Ovary (tissue), 9 donors: ENCODE data around the gene MASP1. TPM values are rescaled to one million over a fixed set of nuclear protein-coding genes. Genes with fewer than 3 reads are reported as not detected.
A peak's percentile ranks its signal among the peaks of the same experiment; 100 is the strongest.

ENCODE experiments used
- DNase-seq, 5 donors: peaks; one replicate each; pipeline ENCODE4 v3.0.0-alpha.2; 2019 to 2020
- H3K27ac ChIP-seq, 2 donors: fragments of 200-600 bp; one replicate each; pipeline versions ENCODE4 v1.5.1 to v1.8.0; 2019 to 2022
- H3K27me3 ChIP-seq: fragments of 200-600 bp; one replicate; pipeline ENCODE4 v1.8.0; 2022
- H3K36me3 ChIP-seq: fragments of 200-600 bp; sonication (generic); one replicate; pipeline ENCODE4 v1.5.1; 2019
- H3K4me1 ChIP-seq: one replicate; pipeline ENCODE4 v1.8.1; 2013; ENCODE audit warnings: mild to moderate bottlenecking, moderate library complexity; ENCODE audit not compliant: insufficient read depth
- H3K4me3 ChIP-seq: fragments of 200-600 bp; sonication (generic); one replicate; pipeline ENCODE4 v1.5.1; 2017
- H3K9me3 ChIP-seq, 2 donors: fragments of 200-600 bp in 1 of 2; sonication (generic) in 1 of 2; one replicate each; pipeline versions ENCODE4 v1.5.1 to v1.8.1; 2013 to 2019; ENCODE audit warnings: mild to moderate bottlenecking in 1 of 2, moderate library complexity in 1 of 2
- EP300 ChIP-seq: sonication (generic); formaldehyde crosslinking; IDR thresholded peaks from one replicate; pipeline ENCODE4 v1.6.1; 2017; ENCODE audit warnings: antibody characterized with exemption
- POLR2A ChIP-seq: fragments of 450-650 bp; IDR thresholded peaks from one replicate; pipeline ENCODE4 v1.6.1; 2017; ENCODE audit warnings: antibody characterized with exemption, mild to moderate bottlenecking, moderate library complexity
- WGBS, 3 donors: extraction: QIAGEN DNeasy Blood & Tissue Kit in 1 of 3; methylation state at CpG; one replicate each; pipeline versions ENCODE4 v1.1.5 to v1.1.7; 2013 to 2017; 5-methylcytosine and 5-hydroxymethylcytosine counted together
- intact Hi-C, 4 donors: fragments of 100-400 bp; cut with DNase I; formaldehyde crosslinking; loops; one replicate each; pipeline versions ENCODE4 v1.11.0 to v1.15.1; 2022 to 2023
- polyA plus RNA-seq, 2 donors: library from polyadenylated mRNA; stranded (reverse); fragments of 200-250 nt in 1 of 2; fragments of 350-450 nt in 1 of 2; fragmentation: Illumina TruSeq in 1 of 2; extraction: RNeasy Lipid Tissue Mini Kit (QIAGEN cat#74804) in 1 of 2; gene quantifications; one replicate each; pipeline ENCODE4 v1.2.3, GENCODE V29; 2013 to 2014
- total RNA-seq, 7 donors: library from RNA; depleted of rRNA in 2 of 7; stranded (reverse); fragments of >200 nt in 2 of 7; fragmentation: NEBNext Ultra II Directional in 3 of 7; extraction: Animal tissue kit (Norgen Biotek cat#: 25700) in 3 of 7; gene quantifications; one replicate each; pipeline versions ENCODE4 v1.1.0 to v1.2.4, GENCODE V29; 2016 to 2023
- TF ChIP-seq, protein P1 (sequence below), 3 donors: fragments of 450-650 bp in 2 of 3; fragments of 200-600 bp in 1 of 3; IDR thresholded peaks; one replicate each; pipeline versions ENCODE4 v1.5.1 to v1.8.0; 2016 to 2022; ENCODE audit warnings: antibody characterized with exemption in 3 of 3, mild to moderate bottlenecking in 1 of 3
- donor health status: DM: no; HTN: no; CAD: no; lungs with moderate emphysema.
- donor health status: DM: no; HTN: no; CAD: no.
- donor health status: Bipolar disorder and iron deficiency.
- donor health status: DM: yes; HTN: yes; CAD: no.
- donor health status: DM: no; HTN: no; CAD: no.
- donor health status: DM: yes; HTN: yes; CAD: no.

MASP1 gene
- total and polyA plus RNA-seq, 9 donors = 0.40 to 19.5 (median 4.4) TPM

DNA sequence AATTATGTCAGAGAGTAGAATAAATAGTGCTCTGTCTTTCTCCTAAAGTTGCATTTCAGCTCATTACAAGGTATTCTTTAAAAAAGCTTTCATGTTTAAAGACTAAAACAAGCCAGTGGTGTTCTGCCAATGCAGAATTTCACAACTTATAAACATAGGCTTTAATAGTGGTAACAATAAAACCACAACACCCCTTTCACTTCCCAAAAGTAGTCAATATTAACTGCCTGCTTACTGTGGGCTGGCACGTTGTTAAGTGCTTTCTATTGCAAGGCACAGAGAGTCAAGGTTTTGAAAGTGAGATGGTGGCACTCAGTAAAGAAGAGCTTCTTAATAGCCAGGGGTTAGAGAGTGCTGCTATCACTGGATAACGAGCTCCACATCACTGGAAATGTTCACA, 102.6 kb downstream of the MASP1 start:
- Histone ChIP-seq H3K4me3 (no peak overlapping the region), H3K4me1 (peaks cover 5% of the 10 kb centered on the region), H3K36me3 (no peaks in the 10 kb centered on the region), H3K27ac (no peak overlapping the region), H3K27me3 (no peaks in the 10 kb centered on the region), H3K9me3 (no peaks in the 10 kb centered on the region)
- TF ChIP-seq EP300 = no peak
- no peak for TF ChIP-seq POLR2A
- TF ChIP-seq, protein P1, sequence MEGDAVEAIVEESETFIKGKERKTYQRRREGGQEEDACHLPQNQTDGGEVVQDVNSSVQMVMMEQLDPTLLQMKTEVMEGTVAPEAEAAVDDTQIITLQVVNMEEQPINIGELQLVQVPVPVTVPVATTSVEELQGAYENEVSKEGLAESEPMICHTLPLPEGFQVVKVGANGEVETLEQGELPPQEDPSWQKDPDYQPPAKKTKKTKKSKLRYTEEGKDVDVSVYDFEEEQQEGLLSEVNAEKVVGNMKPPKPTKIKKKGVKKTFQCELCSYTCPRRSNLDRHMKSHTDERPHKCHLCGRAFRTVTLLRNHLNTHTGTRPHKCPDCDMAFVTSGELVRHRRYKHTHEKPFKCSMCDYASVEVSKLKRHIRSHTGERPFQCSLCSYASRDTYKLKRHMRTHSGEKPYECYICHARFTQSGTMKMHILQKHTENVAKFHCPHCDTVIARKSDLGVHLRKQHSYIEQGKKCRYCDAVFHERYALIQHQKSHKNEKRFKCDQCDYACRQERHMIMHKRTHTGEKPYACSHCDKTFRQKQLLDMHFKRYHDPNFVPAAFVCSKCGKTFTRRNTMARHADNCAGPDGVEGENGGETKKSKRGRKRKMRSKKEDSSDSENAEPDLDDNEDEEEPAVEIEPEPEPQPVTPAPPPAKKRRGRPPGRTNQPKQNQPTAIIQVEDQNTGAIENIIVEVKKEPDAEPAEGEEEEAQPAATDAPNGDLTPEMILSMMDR (IDR thresholded peaks at IDR 0.05) = no peak
- intact Hi-C loops = no loop called here
- no peak for DNase-seq
- 8 to 17% (median 15%) methylated on average over 2 of the region's 2 CpGs for WGBS, 3 donors

DNA sequence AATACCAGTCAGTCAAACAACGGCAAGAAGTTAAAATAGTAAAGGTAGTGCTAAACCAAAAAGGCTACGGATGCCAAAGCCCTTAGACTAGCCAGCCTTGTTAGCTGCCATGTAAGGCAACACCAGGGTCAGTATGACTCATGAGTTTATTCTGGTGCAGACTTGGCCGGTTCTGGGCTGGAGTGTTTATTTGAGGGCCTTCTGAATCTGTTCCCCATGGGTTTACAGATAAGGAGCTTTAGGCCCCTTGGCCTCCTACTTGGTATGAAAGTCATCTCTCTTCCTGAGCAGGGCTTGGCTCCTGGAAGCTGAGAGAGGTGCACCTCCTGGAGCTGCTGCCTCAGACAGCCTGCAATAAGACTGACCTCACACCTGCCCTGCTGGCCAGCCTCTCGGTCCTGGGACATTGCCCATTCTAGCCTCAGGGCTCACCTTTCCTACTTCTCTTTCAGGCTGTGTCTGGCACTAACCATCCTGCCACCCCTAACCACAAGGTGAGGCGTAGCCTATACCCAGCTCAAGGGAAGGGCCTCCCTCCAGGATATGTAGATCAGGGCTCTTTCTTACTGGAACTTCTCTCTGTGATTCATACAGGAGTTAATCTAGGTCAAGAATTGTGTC, 104.6 kb downstream of the MASP1 start:
- peaks cover 5% of the 10 kb centered on the region for H3K4me1 ChIP-seq
- no peaks in the 10 kb centered on the region for H3K9me3 ChIP-seq
- intact Hi-C loops = no loop called here
- no peak overlapping the region for H3K4me3 ChIP-seq
- 34 to 39% (median 36%) methylated on average over 5 of the region's 5 CpGs for WGBS, 3 donors
- no peaks in the 10 kb centered on the region for H3K27me3 ChIP-seq
- TF ChIP-seq POLR2A (no peak), EP300 (no peak)
- TF ChIP-seq, protein P1 (IDR thresholded peaks at IDR 0.05) = no peak
- peak in 3 of 5 donors; percentile 23 to 49 (median 25) for DNase-seq
- H3K36me3 ChIP-seq = no peaks in the 10 kb centered on the region
- H3K27ac ChIP-seq = no peak overlapping the region

DNA sequence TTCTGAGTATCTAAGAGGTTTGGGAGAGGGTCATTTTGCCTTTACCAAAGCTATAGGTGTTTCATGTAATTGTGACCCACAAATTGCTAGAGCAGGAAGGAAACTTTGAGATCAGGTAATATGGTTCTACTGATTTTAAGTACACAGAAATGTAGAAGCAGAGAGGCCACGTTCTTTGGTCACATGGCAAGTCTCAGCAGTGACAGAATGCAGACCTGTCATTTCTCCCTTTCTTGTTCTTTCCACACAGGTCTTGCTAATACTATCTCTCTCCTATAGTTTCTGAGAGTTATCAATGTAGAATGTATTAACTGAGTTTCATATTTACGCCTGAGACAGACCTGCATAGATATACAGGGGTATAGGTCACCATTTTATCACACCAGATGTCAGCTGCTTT, 105.2 kb downstream of the MASP1 start:
- no peaks in the 10 kb centered on the region for H3K9me3 ChIP-seq
- H3K36me3 ChIP-seq = no peaks in the 10 kb centered on the region
- WGBS, 3 donors = 50 to 69% (median 68%) methylated on average over 2 of the region's 2 CpGs
- no peak overlapping the region for H3K4me3 ChIP-seq
- intact Hi-C loops = no loop called here
- H3K27me3 ChIP-seq = no peaks in the 10 kb centered on the region
- TF ChIP-seq, protein P1 (IDR thresholded peaks at IDR 0.05) = no peak
- TF ChIP-seq POLR2A (no peak), EP300 (no peak)
- DNase-seq = no peak
- H3K27ac ChIP-seq = no peak overlapping the region
- H3K4me1 ChIP-seq = peaks cover 5% of the 10 kb centered on the region

DNA sequence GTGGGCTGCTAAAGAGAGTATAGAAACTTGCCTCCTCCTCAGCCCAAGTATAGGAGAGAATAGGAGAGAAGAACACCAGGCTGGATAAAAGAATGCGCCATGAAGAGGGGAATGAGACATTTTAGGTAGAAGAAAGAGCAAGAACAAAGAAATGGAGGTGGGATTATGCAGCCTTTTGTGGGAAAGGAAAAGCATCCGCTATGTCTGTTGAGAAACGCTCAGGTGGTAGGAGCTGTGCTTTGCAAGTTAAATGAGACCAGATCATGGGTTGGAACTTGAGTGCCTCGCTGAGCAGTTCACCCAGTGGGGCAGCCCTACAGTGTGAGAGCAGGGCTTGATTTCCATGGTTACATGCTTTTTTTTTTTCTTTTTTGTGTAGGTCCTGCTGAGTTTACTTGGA, 105.8 kb downstream of the MASP1 start:
- H3K9me3 ChIP-seq = no peaks in the 10 kb centered on the region
- H3K27me3 ChIP-seq = no peaks in the 10 kb centered on the region
- WGBS, 3 donors = 86 to 92% (median 89%) methylated on average over 4 of the region's 4 CpGs
- TF ChIP-seq POLR2A (no peak), EP300 (no peak)
- TF ChIP-seq, protein P1 (IDR thresholded peaks at IDR 0.05) = no peak
- no peak overlapping the region for H3K27ac ChIP-seq
- no peaks in the 10 kb centered on the region for H3K36me3 ChIP-seq
- DNase-seq = no peak
- intact Hi-C loops = no loop called here
- H3K4me3 ChIP-seq = no peak overlapping the region
- H3K4me1 ChIP-seq = peaks cover 5% of the 10 kb centered on the region

Other genes starting within 250 kb of the MASP1 start
- 1 to 10 TPM in 6 of 7 donors, under 1 TPM in 1; 0.99 to 7.5 (median 4.0) TPM for gene RPL39L, start 152.2 kb downstream of the MASP1 start, total RNA-seq
- gene RPL39L, start 152.2 kb downstream of the MASP1 start, polyA plus RNA-seq = 1 to 10 TPM; 6.9 to 8.5 TPM
- gene RTP1, start 94.3 kb downstream of the MASP1 start, total RNA-seq = under 1 TPM in 1 of 7 donors, not detected in 6; 0.08 TPM
- not detected for gene RTP1, start 94.3 kb downstream of the MASP1 start, polyA plus RNA-seq
- gene RTP4, start 76.6 kb upstream of the MASP1 start, total RNA-seq = 1 to 10 TPM in 6 of 7 donors, under 1 TPM in 1; 0.24 to 4.5 (median 2.7) TPM
- 1 to 10 TPM; 4.6 to 7.3 TPM for gene RTP4, start 76.6 kb upstream of the MASP1 start, polyA plus RNA-seq